Measurements from ENCODE around the gene ROBO4.
A peak's percentile ranks its signal among the peaks of the same experiment; 100 is the strongest.

Gene ROBO4

GRCh38 chr11:124941703-124942102 lies 44.0 kb upstream of the ROBO4 start:
- TF ChIP-seq ZFX (IDR thresholded peaks at IDR 0.05): no peak
- TF ChIP-seq, protein P1, sequence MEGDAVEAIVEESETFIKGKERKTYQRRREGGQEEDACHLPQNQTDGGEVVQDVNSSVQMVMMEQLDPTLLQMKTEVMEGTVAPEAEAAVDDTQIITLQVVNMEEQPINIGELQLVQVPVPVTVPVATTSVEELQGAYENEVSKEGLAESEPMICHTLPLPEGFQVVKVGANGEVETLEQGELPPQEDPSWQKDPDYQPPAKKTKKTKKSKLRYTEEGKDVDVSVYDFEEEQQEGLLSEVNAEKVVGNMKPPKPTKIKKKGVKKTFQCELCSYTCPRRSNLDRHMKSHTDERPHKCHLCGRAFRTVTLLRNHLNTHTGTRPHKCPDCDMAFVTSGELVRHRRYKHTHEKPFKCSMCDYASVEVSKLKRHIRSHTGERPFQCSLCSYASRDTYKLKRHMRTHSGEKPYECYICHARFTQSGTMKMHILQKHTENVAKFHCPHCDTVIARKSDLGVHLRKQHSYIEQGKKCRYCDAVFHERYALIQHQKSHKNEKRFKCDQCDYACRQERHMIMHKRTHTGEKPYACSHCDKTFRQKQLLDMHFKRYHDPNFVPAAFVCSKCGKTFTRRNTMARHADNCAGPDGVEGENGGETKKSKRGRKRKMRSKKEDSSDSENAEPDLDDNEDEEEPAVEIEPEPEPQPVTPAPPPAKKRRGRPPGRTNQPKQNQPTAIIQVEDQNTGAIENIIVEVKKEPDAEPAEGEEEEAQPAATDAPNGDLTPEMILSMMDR (conservative IDR thresholded peaks at IDR 0.05): no peak
- no peak overlapping the region for H3K27ac ChIP-seq

DNA sequence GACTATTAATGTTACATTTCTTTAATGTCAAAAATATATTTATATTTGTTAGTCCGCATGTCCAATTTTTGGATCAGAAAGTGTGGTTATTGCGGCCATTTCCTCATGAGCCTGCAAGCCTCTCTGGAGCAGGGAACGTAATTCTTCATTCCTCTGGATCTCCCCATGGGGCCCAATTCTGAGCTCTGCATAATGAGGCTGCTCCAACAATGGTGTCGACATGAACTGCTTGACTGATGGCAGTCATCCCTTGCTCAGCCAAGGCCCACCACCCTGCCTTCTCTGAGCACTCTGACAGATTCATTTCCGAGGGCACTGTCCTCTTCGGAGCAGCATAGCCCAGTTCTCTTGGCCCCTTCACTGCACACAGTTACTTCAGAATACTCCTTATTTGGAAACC lies 41.3 kb upstream of the ROBO4 start:
- TF ChIP-seq, protein P1 (conservative IDR thresholded peaks at IDR 0.05): no peak
- TF ChIP-seq ZFX (IDR thresholded peaks at IDR 0.05): no peak
- H3K27ac ChIP-seq: no peak overlapping the region

DNA sequence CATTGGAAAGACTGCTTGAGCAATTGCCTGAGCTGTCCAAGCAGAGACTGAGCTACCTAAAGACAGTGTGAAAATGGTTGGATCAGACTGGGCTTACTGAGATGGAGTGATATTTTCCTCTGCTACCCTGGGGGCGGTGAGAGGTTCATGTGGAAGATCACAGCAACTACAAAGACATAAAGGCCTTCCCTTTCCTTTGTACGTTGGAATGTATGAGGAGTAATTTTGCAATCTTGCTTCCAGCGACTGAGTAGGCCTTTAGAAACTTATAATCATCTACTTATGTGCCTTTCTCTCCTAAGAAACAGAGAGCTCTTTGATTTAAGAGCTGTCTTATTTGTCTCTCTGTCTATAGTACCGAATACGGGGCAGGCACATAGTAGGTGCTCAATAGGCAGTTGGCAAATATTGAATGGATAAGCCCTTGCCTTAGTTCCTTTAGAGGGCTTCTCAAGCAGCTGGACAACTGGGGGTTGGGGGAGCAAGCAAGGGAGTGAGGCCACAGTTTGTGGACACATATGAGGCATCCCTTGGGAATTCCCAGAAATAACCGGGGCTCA lies 40.6 kb upstream of the ROBO4 start:
- TF ChIP-seq, protein P1 (conservative IDR thresholded peaks at IDR 0.05): no peak
- TF ChIP-seq ZFX (IDR thresholded peaks at IDR 0.05): no peak
- no peak overlapping the region for H3K27ac ChIP-seq

DNA sequence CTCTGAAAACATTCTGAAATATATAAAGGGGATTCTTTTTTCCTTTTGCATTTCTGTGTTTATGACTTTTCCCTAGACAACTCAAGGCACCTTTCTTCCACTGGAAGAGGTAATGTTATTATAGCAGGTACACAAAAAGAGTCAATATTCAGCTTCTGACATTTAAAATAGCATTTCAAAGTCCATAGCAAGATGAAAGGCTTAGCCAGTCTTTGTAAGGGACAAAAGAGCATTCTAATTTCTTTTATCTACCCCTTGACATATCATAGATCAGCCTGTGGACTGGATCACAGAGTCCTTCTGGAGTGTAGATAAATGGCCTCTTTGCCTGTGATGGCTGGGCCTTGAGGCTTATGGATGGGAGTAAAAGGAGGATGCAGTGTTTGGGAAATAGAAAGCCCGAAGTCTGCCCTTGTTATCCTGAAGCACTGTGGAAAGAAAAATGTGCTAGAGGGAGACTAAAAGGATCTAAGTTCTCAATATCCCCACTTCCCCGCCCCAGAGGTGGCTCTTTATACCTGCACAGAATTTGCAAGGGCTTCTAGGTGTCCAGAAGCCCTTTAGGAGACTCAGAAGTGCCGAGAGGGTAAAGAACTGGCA lies 39.8 kb upstream of the ROBO4 start:
- H3K27ac ChIP-seq: no peak overlapping the region
- TF ChIP-seq, protein P1 (conservative IDR thresholded peaks at IDR 0.05): no peak
- no peak for TF ChIP-seq ZFX (IDR thresholded peaks at IDR 0.05)

- TF ChIP-seq, protein P1 (conservative IDR thresholded peaks at IDR 0.05): no peak; the same call in 1 of the 2 replicates
- H3K27ac ChIP-seq: no peak within 1 kb of the TSS
Observed at GRCh38 chr11:124935548-124936514, 38.2 kb upstream of the ROBO4 start, which contains the start of gene HEPACAM. Gene HEPACAM, minus strand, starts transcription at chr11:124936047. Its CDS starts 41 bp downstream, at chr11:124936006.

- H3K27ac ChIP-seq: no peak overlapping the region
- TF ChIP-seq, protein P1 (conservative IDR thresholded peaks at IDR 0.05): 0 out of 2 replicates have a peak, but pooled peaks have one; percentile 19
- no peak for TF ChIP-seq ZFX (IDR thresholded peaks at IDR 0.05)
Observed at GRCh38 chr11:124934862-124935547, 37.3 kb upstream of the ROBO4 start.

Data from C4-2B (cell line).